GM12801 (cell line): Measurements from ENCODE around the gene APC2.

Experiments used
- CTCF ChIP-seq: IDR thresholded peaks from one replicate; pipeline ENCODE4 v1.5.1; 2011; ENCODE audit warnings: control low read depth; ENCODE audit not compliant: insufficient read length; ENCODE audit errors: extremely low read depth

APC2 gene

GRCh38 chr19:1412323-1412923 lies 37.5 kb upstream of the APC2 start:
- no peak for TF ChIP-seq CTCF

- no peak for TF ChIP-seq CTCF
These were observed 36.7 kb upstream of the APC2 start for GRCh38 chr19:1412995-1413800.

- TF ChIP-seq CTCF: no peak
These were observed 33.7 kb upstream of the APC2 start for GRCh38 chr19:1416014-1416841.

DNA sequence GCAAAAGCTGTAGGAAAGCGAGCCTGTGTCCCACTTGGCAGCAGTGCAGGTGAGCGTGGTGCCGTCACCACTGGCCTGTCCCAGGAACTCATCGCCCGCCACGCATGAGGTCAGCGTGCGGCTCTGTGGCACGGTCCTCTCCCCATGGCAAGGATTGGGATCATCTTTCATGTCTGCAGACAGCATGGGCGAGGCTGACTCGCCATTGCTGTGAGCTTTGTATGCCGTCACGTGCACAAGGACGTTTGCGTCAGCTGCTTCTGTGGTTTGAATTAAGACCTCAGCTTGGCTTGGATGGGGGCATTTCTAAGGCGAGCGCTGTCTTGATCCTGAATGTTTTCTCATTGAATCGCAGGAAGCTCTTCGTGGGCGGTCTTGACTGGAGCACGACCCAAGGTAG lies 32.8 kb upstream of the APC2 start:
- no peak for TF ChIP-seq CTCF

GRCh38 chr19:1417681-1418495 lies 32.0 kb upstream of the APC2 start:
- TF ChIP-seq CTCF: no peak

DNA sequence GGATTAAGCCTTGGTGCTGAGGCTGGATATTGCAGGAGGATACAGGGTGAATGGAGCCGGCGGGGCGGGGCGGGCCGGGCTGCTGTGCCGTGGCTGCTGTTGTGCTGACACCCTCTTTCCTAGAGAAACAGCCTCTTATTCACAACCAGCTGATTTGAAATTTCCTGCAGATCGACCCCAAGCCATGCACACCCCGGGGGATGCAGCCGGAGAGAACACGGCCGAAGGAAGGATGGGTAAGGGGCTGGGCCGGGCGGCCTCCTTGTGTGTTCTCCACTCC lies 31.5 kb upstream of the APC2 start:
- no peak for TF ChIP-seq CTCF
